Right lobe of liver (tissue), 4 donors: ENCODE measurements around the gene ACTBL2.

Source experiments
- CTCF ChIP-seq, 4 donors: fragments of 200-600 bp in 3 of 4; fragments of 450-650 bp in 1 of 4; IDR thresholded peaks; one replicate each; pipeline versions ENCODE4 v1.5.1 to v1.8.0; 2016 to 2022; ENCODE audit warnings: antibody characterized with exemption in 4 of 4, mild to moderate bottlenecking in 2 of 4
- POLR2A ChIP-seq: fragments of 450-650 bp; IDR thresholded peaks from one replicate; pipeline ENCODE4 v1.6.1; 2017; ENCODE audit warnings: antibody characterized with exemption, mild to moderate bottlenecking
- donor health status: DM: no; HTN: no; CAD: no.
- donor health status: DM: no; HTN: no; CAD: no.
- donor health status: DM: no; HTN: yes; CAD: no.

- TF ChIP-seq CTCF (IDR thresholded peaks at IDR 0.05) (no peak), POLR2A (no peak)
These were observed 24.2 kb downstream of the ACTBL2 start for GRCh38 chr5:57458443-57458842.
